Parathyroid adenoma (tissue), 2 donors: ENCODE results near the gene BICD1.

Experiments
- H2AFZ ChIP-seq: fragments of 300-600 bp; sonication (generic); one replicate; pipeline ENCODE4 v1.7.0; 2017; ENCODE audit warnings: antibody characterized with exemption, mild to moderate bottlenecking
- H3K27ac ChIP-seq: fragments of 300-600 bp; sonication (generic); one replicate; pipeline ENCODE4 v1.7.0; 2017
- H3K27me3 ChIP-seq: fragments of 300-600 bp; sonication (generic); one replicate; pipeline ENCODE4 v1.7.0; 2017; ENCODE audit warnings: low read length; ENCODE audit not compliant: control insufficient read depth, insufficient read depth
- H3K36me3 ChIP-seq: fragments of 300-600 bp; sonication (generic); one replicate; pipeline ENCODE4 v1.7.0; 2017; ENCODE audit warnings: low read length; ENCODE audit not compliant: control insufficient read depth, insufficient read depth
- H3K4me1 ChIP-seq: fragments of 300-600 bp; sonication (generic); one replicate; pipeline ENCODE4 v1.7.0; 2017; ENCODE audit warnings: control low read depth
- H3K4me2 ChIP-seq: fragments of 300-600 bp; sonication (generic); one replicate; pipeline ENCODE4 v1.7.0; 2017; ENCODE audit warnings: low read length
- H3K4me3 ChIP-seq: fragments of 300-600 bp; sonication (generic); one replicate; pipeline ENCODE4 v1.7.0; 2017; ENCODE audit warnings: low read depth, low read length
- H3K79me2 ChIP-seq: fragments of 300-600 bp; sonication (generic); one replicate; pipeline ENCODE4 v1.7.0; 2017; ENCODE audit warnings: control low read depth
- H3K9ac ChIP-seq: fragments of 300-600 bp; sonication (generic); one replicate; pipeline ENCODE4 v1.7.0; 2017; ENCODE audit warnings: mild to moderate bottlenecking
- H3K9me3 ChIP-seq: fragments of 300-600 bp; sonication (generic); one replicate; pipeline ENCODE4 v1.7.0; 2017; ENCODE audit warnings: low read length; ENCODE audit not compliant: control insufficient read depth
- TF ChIP-seq, protein P1 (sequence below): fragments of 300-600 bp; sonication (generic); IDR thresholded peaks from one replicate; pipeline ENCODE4 v1.7.0; 2017; ENCODE audit warnings: antibody characterized with exemption, mild to moderate bottlenecking
- donor health status: primary hyperparathyroidism.

BICD1 gene

GRCh38 chr12:32292151-32292550, 185.5 kb downstream of the BICD1 start:
- no peaks in the 10 kb centered on the region for H3K27me3 ChIP-seq
- no peak overlapping the region for H3K4me3 ChIP-seq
- H3K36me3 ChIP-seq: no peaks in the 10 kb centered on the region
- H2AFZ ChIP-seq: no peak overlapping the region
- TF ChIP-seq, protein P1, sequence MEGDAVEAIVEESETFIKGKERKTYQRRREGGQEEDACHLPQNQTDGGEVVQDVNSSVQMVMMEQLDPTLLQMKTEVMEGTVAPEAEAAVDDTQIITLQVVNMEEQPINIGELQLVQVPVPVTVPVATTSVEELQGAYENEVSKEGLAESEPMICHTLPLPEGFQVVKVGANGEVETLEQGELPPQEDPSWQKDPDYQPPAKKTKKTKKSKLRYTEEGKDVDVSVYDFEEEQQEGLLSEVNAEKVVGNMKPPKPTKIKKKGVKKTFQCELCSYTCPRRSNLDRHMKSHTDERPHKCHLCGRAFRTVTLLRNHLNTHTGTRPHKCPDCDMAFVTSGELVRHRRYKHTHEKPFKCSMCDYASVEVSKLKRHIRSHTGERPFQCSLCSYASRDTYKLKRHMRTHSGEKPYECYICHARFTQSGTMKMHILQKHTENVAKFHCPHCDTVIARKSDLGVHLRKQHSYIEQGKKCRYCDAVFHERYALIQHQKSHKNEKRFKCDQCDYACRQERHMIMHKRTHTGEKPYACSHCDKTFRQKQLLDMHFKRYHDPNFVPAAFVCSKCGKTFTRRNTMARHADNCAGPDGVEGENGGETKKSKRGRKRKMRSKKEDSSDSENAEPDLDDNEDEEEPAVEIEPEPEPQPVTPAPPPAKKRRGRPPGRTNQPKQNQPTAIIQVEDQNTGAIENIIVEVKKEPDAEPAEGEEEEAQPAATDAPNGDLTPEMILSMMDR: no peak
- peaks cover 8% of the 10 kb centered on the region for H3K4me1 ChIP-seq
- H3K9ac ChIP-seq: no peak overlapping the region
- no peaks in the 10 kb centered on the region for H3K9me3 ChIP-seq
- peaks cover 7% of the 10 kb centered on the region for H3K79me2 ChIP-seq
- no peak overlapping the region for H3K27ac ChIP-seq
- H3K4me2 ChIP-seq: no peak overlapping the region

- Histone ChIP-seq H3K4me3 (no peak overlapping the region), H3K9me3 (no peaks in the 10 kb centered on the region), H3K36me3 (no peaks in the 10 kb centered on the region), H3K27me3 (no peaks in the 10 kb centered on the region), H3K9ac (no peak overlapping the region), H3K4me1 (peaks cover 8% of the 10 kb centered on the region), H3K27ac (no peak overlapping the region), H3K4me2 (no peak overlapping the region), H2AFZ (no peak overlapping the region), H3K79me2 (peaks cover 3% of the 10 kb centered on the region)
- TF ChIP-seq, protein P1: no peak
Measured at GRCh38 chr12:32293808-32294419, 187.3 kb downstream of the BICD1 start.

DNA sequence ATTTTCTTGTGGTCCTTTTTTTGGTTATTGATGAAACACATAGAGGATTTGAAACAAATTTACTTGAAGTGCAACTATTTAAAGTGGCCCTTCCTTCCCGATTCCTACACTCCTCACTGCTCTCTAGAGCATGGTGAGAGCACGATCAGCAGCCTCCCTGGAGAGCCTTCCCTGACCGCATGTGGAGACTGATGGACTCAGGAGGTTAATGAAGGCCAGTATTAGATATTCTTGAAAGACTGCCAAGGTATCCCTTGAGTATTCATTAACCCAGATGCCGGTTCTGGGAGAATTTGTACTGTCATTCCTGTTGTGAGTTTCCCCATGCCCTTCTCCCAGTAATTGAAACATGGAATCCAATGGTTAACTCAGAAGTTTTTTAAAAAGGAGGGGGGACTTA, 189.9 kb downstream of the BICD1 start:
- Histone ChIP-seq H3K27ac (no peak overlapping the region), H3K9me3 (no peaks in the 10 kb centered on the region), H3K9ac (no peak overlapping the region), H3K4me2 (no peak overlapping the region), H2AFZ (no peak overlapping the region), H3K27me3 (no peaks in the 10 kb centered on the region), H3K79me2 (peaks cover 3% of the 10 kb centered on the region), H3K36me3 (no peaks in the 10 kb centered on the region), H3K4me1 (no peaks in the 10 kb centered on the region), H3K4me3 (no peak overlapping the region)
- TF ChIP-seq, protein P1: no peak

DNA sequence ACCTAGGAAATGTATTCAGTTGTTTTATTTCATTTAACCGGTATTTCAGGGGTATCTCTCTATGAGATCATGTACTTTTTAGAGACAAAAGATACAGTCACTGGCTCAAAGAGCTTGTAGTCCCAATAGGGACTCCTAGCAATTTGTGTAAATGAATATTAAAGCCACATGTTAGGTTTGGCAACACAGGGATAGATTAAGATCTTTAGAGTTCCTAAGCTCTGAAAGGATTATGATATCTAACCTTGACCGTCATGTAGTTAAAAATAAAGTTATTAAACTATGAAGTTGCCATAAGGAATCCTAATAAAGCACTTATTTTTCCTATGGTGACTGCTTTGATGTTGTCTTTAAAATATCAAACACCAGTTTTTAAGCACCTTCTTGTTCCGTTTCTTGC, 192.3 kb downstream of the BICD1 start:
- Histone ChIP-seq H3K4me2 (no peak overlapping the region), H3K79me2 (peaks cover 3% of the 10 kb centered on the region), H3K27me3 (no peaks in the 10 kb centered on the region), H3K4me1 (no peaks in the 10 kb centered on the region), H3K27ac (no peak overlapping the region), H3K9ac (no peak overlapping the region), H3K4me3 (no peak overlapping the region), H3K36me3 (no peaks in the 10 kb centered on the region), H3K9me3 (no peaks in the 10 kb centered on the region), H2AFZ (no peak overlapping the region)
- TF ChIP-seq, protein P1: no peak

GRCh38 chr12:32301216-32301615, 194.6 kb downstream of the BICD1 start:
- TF ChIP-seq, protein P1: no peak
- Histone ChIP-seq H3K79me2 (no peaks in the 10 kb centered on the region), H3K27ac (no peak overlapping the region), H3K36me3 (no peaks in the 10 kb centered on the region), H2AFZ (no peak overlapping the region), H3K4me2 (no peak overlapping the region), H3K9ac (no peak overlapping the region), H3K4me3 (no peak overlapping the region), H3K9me3 (no peaks in the 10 kb centered on the region), H3K4me1 (no peaks in the 10 kb centered on the region), H3K27me3 (no peaks in the 10 kb centered on the region)
